ENCODE results near the gene HMGB3.

Gene HMGB3

DNA sequence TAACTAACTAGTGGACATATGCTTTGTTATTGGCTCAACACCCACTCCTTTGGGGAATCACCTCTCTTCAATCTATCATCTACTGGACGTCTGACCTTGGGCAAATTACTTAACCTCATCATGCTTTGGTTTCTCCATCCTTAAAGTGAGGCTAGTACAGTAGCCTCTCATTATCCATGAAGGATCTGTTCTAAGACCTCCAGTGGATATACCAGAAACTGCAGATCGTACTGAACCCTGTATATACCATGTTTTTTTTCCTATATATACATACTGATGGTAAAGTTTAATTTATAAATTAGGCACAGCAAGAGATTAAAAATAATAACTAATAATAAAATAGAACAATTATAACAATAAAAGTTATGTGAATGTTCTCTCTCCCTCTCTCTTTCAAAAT lies 56.2 kb downstream of the HMGB3 start:
- TF ChIP-seq EZH2phosphoT487 (conservative IDR thresholded peaks at IDR 0.05; ENCODE audit: low read length): no peak
- TF ChIP-seq, protein P1, sequence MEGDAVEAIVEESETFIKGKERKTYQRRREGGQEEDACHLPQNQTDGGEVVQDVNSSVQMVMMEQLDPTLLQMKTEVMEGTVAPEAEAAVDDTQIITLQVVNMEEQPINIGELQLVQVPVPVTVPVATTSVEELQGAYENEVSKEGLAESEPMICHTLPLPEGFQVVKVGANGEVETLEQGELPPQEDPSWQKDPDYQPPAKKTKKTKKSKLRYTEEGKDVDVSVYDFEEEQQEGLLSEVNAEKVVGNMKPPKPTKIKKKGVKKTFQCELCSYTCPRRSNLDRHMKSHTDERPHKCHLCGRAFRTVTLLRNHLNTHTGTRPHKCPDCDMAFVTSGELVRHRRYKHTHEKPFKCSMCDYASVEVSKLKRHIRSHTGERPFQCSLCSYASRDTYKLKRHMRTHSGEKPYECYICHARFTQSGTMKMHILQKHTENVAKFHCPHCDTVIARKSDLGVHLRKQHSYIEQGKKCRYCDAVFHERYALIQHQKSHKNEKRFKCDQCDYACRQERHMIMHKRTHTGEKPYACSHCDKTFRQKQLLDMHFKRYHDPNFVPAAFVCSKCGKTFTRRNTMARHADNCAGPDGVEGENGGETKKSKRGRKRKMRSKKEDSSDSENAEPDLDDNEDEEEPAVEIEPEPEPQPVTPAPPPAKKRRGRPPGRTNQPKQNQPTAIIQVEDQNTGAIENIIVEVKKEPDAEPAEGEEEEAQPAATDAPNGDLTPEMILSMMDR (IDR thresholded peaks at IDR 0.05; ENCODE audit: insufficient read depth, low read length, poor library complexity, severe bottlenecking): no peak
- no peaks in the 10 kb centered on the region for H3K9me2 ChIP-seq (replicated peaks; ENCODE audit: insufficient read depth, low read length)
- no peak overlapping the region for H3K27ac ChIP-seq (ENCODE audit: low read depth, low read length)
- H3K4me2 ChIP-seq (ENCODE audit: low read depth, low read length, poor library complexity, severe bottlenecking): no peak overlapping the region
- no peaks in the 10 kb centered on the region for H3F3A ChIP-seq (ENCODE audit: insufficient read depth)
- no peak overlapping the region for H3K9ac ChIP-seq (ENCODE audit: low read length)
- no peak overlapping the region for H2AFZ ChIP-seq (ENCODE audit: low read depth, low read length, severe bottlenecking)
- no peaks in the 10 kb centered on the region for H3K36me3 ChIP-seq (ENCODE audit: low read length)
- H3K79me2 ChIP-seq (ENCODE audit: insufficient read depth, low read length): no peaks in the 10 kb centered on the region
- no peaks in the 10 kb centered on the region for H3K9me3 ChIP-seq (ENCODE audit: insufficient read depth, low read length)
- no peak overlapping the region for H3K4me3 ChIP-seq (ENCODE audit: insufficient read depth, low read length, poor library complexity, severe bottlenecking)
- H3K27me3 ChIP-seq (ENCODE audit: low read length): no peaks in the 10 kb centered on the region
- no peaks in the 10 kb centered on the region for H4K20me1 ChIP-seq (ENCODE audit: low read depth, low read length)
